Superior temporal gyrus (tissue), 1 donor: ENCODE results near the gene B4GALT5.
"Not testable (repeated sequence)": the region's sequence is repeated elsewhere in the genome, so short reads cannot be mapped to it uniquely, and the experiment has no call there.

Source experiments
- DNase-seq: peaks from one replicate; pipeline ENCODE4 v3.0.0-alpha.2; 2016; ENCODE audit errors: extremely low spot score

The B4GALT5 gene

GRCh38 chr20:49680484-49680883 lies 33.2 kb downstream of the B4GALT5 start:
- no peak for DNase-seq

- DNase-seq, result no peak
These were observed 34.0 kb downstream of the B4GALT5 start for GRCh38 chr20:49679634-49680033.

GRCh38 chr20:49677777-49678758 lies 35.6 kb downstream of the B4GALT5 start:
- DNase-seq, result no peak

- DNase-seq, result no peak
These were observed 36.9 kb downstream of the B4GALT5 start for GRCh38 chr20:49676581-49677291.

GRCh38 chr20:49675368-49676151 lies 38.1 kb downstream of the B4GALT5 start:
- no peak for DNase-seq

DNA sequence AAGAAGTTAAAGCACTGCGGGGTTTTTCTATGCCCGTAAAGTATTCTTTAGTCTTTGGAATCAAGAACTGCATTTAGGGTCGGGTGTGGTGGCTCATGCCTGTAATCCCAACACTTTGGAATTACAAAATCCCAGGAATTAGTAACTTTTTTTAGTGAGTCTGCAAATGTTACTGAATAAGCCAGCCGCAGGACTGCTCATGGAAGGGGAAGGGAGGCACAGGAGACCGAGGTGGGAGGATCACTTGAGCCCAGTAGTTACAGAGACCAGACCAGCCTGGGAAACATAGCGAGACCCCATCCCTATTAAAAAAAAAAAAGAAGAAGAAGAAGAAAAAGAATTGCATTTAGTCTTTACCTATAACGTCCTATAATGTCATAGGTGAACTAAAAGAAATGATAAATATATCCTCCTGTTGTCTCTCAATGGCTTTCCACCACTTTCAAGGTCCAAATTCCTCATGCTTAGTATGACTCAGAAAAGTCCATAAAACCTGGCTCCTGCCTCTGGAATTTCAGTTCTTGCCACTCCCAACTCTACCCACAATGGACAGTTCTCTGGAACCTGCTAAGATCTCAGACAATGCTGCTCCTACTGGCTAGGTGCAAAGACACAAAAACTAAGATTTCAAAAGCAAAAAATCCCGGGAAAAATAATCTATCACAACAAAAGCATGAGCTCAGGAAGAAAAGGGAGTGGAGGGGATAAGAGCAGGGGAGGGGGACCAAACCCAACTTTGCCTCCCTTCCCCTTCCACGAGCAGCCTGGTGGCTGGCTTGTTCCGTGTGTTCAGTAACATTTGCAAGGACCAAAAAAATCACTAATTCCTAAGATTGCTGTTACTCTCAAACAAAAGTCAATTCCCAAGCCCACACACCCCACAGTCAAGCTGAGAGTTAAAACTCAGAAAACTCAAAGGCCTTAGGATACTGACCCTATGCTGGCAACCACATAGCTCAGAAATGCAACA lies 39.0 kb downstream of the B4GALT5 start:
- no peak for DNase-seq

GRCh38 chr20:49672096-49672664 lies 41.5 kb downstream of the B4GALT5 start:
- no peak for DNase-seq

- no peak for DNase-seq
These were observed 42.2 kb downstream of the B4GALT5 start for GRCh38 chr20:49671433-49671832.

- no peak for DNase-seq
These were observed 44.0 kb downstream of the B4GALT5 start for GRCh38 chr20:49669601-49670189.

DNA sequence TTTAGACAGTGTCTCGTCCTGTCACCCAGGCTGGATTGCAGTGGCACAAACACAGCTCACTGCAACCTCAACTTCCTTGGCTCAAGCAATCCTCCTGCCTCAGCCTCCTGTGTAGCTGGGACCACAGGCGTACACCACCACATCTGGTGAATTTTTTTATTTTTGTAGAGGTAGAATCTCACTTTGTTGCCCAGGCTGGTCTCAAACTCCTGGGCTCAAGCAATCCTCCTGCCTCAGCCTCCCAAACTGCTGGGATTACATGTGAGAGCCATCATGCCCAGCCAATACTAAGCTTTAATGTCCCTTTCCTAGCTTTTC lies 44.8 kb downstream of the B4GALT5 start:
- not testable (repeated sequence) for DNase-seq

- no peak for DNase-seq
These were observed 45.3 kb downstream of the B4GALT5 start for GRCh38 chr20:49668181-49668877.

DNA sequence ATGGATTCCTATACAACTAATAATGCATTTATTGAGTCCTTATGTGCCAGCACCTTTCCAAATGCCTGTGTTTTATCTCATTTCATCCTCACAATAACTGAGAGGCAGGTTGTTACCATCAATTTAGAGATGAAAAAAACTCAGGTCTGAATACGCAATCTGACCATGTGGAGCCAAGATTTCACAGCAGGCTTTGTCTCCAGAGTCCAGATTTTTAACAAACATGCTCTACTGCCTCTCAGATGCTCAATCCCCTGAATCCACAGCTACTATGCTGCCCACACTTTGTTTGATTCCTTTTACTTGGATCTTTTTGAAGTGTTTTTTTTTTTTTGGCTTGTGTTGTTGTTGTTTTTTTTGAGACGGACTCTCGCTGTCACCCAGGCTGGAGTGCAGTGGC lies 46.8 kb downstream of the B4GALT5 start:
- no peak for DNase-seq

DNA sequence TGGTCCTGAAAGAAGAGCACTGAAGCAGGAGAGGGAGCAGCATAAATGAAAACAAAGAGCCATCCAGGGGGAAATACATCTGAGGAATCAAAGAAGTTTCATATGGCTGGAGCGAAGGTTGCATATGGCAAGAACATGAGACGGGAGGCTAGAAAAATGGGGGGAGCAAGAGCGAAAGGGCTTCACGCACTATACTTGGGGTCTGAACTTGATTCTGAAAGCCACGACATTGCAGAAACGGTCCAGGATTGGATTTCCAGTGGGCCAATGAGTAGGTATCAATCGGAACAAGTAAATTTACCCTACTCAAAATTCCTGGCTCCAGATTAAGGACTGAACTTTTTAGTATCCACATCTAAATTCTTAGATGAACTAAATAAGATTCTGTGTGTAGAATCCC lies 47.9 kb downstream of the B4GALT5 start:
- DNase-seq, result no peak

DNA sequence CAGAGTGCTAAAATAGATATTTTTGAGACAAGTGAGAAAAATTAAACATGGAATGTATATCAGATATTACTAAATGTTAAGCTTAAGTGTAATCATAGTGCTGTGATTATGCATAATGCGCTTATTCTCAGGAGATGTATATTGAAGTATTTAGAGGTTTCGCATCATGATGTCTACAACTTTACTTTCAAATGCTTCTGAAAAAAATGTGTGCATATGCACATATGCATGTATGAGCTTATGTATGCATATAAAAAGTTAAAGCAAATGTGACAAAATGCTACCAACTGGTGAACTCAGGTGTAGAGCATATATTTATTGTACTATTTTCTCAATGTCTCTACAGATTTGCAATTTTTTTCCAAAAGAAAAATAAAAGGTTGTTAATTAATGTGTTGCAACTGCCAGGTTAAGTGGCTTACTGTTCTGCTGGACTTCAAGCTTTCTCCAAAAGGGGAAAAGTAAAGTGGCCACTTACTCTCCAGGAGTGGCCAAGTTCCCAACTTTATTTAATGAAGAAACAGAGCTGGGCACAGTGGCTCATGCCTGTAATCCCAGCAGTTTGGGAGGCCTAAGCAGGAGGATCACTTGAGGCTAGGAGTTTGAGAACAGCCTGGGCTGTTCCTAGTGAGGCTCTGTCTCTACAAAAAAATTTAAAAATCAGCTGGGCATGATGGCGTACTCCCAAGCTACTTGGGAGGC lies 48.9 kb downstream of the B4GALT5 start:
- no peak for DNase-seq

- DNase-seq, result no peak
These were observed 50.6 kb downstream of the B4GALT5 start for GRCh38 chr20:49663112-49663511.

- no peak for DNase-seq
These were observed 51.9 kb downstream of the B4GALT5 start for GRCh38 chr20:49661560-49662329.

- no peak for DNase-seq
These were observed 52.8 kb downstream of the B4GALT5 start for GRCh38 chr20:49660912-49661311.

- no peak for DNase-seq
These were observed 54.6 kb downstream of the B4GALT5 start for GRCh38 chr20:49659056-49659455.
